Kidney (tissue), 14 donors: Measurements from ENCODE around the gene IFIT2. TPM values are rescaled to one million over a fixed set of nuclear protein-coding genes. Genes with fewer than 3 reads are reported as not detected.
"Not testable (repeated sequence)": the region's sequence is repeated elsewhere in the genome, so short reads cannot be mapped to it uniquely, and the experiment has no call there.

Experiments used
- DNase-seq, 5 donors: peaks; one replicate each; pipeline ENCODE4 v3.0.0-alpha.2; 2013 to 2020
- FAIRE-seq: peaks from 2 replicates; lab custom pipeline; 2012; peaks lifted over from hg19 to GRCh38; lab: Jason Lieb, UNC
- H3K27ac ChIP-seq, 2 donors: one replicate each; pipeline ENCODE4 v1.7.0; 2013; ENCODE audit warnings: low read depth in 2 of 2, low read length in 2 of 2, inconsistent platforms in 1 of 2
- H3K27me3 ChIP-seq: one replicate; pipeline ENCODE4 v1.7.1; 2013; ENCODE audit warnings: low read length, inconsistent platforms; ENCODE audit not compliant: control insufficient read depth, insufficient read depth
- H3K36me3 ChIP-seq, 3 donors: one replicate each; pipeline versions ENCODE4 v1.7.0 to v1.7.1; 2013; ENCODE audit warnings: low read length in 3 of 3, control low read depth in 1 of 3, inconsistent platforms in 1 of 3; ENCODE audit not compliant: insufficient read depth in 3 of 3, control insufficient read depth in 2 of 3
- H3K4me1 ChIP-seq, 3 donors: one replicate each; pipeline versions ENCODE4 v1.7.0 to v1.7.1; 2013; ENCODE audit warnings: low read length in 3 of 3, inconsistent platforms in 1 of 3, low read depth in 1 of 3; ENCODE audit not compliant: control insufficient read depth in 2 of 3, insufficient read depth in 2 of 3
- H3K4me3 ChIP-seq, 3 donors: one replicate each; pipeline versions ENCODE4 v1.7.0 to v1.8.1; 2013; ENCODE audit warnings: low read length in 3 of 3, control low read depth in 1 of 3, inconsistent platforms in 1 of 3
- H3K9ac ChIP-seq, 3 donors: one replicate each; pipeline versions ENCODE4 v1.7.0 to v1.7.1; 2013; ENCODE audit warnings: low read length in 3 of 3, control low read depth in 1 of 3, inconsistent platforms in 1 of 3
- H3K9me3 ChIP-seq, 3 donors: one replicate each; pipeline versions ENCODE4 v1.7.0 to v1.7.1; 2013; ENCODE audit warnings: low read length in 3 of 3, control low read depth in 1 of 3, inconsistent platforms in 1 of 3; ENCODE audit not compliant: control insufficient read depth in 2 of 3, insufficient read depth in 1 of 3
- CTCF ChIP-seq: IDR thresholded peaks from 3 replicates; pipeline ENCODE4 v1.5.1; 2012; ENCODE audit warnings: mild to moderate bottlenecking, moderate library complexity, borderline replicate concordance; ENCODE audit not compliant: insufficient read depth; ENCODE audit errors: extremely low read depth
- intact Hi-C: fragments of 100-400 bp; cut with DNase I; formaldehyde crosslinking; loops from one replicate; pipeline ENCODE4 v1.11.1; 2022
- polyA plus RNA-seq: library from polyadenylated mRNA; stranded (reverse); fragments of 350-450 nt; fragmentation: Illumina TruSeq; extraction: RNeasy Lipid Tissue Mini Kit (QIAGEN cat#74804); gene quantifications from one replicate; pipeline ENCODE4 v1.2.3, GENCODE V29; 2014; ENCODE audit warnings: low read depth, low replicate concordance; ENCODE audit not compliant: insufficient read depth
- total RNA-seq: library from RNA; stranded (reverse); fragmentation: NEBNext Ultra II Directional; extraction: Animal tissue kit (Norgen Biotek cat#: 25700); gene quantifications from one replicate; pipeline ENCODE4 v1.2.1, GENCODE V29; 2021
- donor health status: control.
- donor health status: control.
- donor health status: control.
- donor health status: control.
- donor health status: control.
- donor health status: DM: yes; HTN: yes; CAD: no.
- donor health status: Normal renal cell carcinoma (clear cell type).

Gene IFIT2
- total and polyA plus RNA-seq, 2 donors from 2014 or later: 6.9 to 12.2 TPM

DNA sequence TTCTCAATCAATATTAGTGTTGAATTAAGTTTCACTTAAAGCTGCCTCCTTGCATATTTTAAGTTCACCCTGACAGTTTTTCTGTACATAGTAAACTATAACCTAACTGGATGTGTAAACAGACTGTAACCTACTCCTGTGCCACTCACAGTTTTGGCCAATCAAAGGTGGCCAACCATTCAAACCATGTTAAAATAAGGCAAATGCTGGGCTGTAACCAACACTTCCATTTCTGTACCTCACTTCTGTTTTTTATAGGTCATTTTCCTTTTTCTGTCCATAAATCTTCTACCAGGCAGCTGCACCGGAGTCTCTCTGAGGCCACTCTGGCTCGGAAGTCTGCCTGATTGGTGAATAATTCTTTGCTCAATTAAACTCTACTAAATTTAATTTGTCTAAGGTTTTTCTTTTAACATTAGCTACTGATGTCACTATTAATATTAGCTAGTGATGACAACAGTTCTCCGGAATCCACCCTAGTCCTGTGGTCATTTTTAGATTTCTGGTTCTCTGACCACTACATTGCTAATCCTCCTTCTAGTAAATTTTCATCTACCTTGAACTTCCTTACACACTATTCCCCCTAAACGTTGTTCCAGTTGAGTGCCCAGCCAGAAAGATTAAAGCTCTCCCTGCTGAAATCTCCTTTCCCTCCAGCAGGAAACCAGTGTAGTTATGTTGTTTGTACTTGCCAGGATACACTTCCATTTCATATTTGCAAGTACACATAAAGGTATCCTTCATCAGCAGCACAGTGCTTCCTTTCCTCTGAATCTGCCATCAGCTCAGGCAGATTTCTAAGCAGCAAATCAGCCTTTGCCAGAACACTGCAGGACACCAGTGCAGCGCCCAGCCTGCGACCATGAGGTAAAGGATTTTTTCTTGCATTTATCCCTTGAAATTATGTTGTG, 18.6 kb upstream of the IFIT2 start:
- Histone ChIP-seq H3K9ac (peak overlapping the region; percentile 6 to 70 (median 61)), H3K27ac (peak overlapping the region; percentile 79 to 96), H3K36me3 (no peaks in the 10 kb centered on the region), H3K4me3 (peak overlapping the region; percentile 8 to 54 (median 49)), H3K9me3 (no peaks in the 10 kb centered on the region), H3K27me3 (no peaks in the 10 kb centered on the region), H3K4me1 (peaks cover 2 to 15% (median 13%) of the 10 kb centered on the region in 3 donors)
- FAIRE-seq (no peak), DNase-seq (peak in 3 of 5 donors; percentile 35 to 79 (median 76))
- intact Hi-C loops: no loop called here
- no peak for TF ChIP-seq CTCF

DNA sequence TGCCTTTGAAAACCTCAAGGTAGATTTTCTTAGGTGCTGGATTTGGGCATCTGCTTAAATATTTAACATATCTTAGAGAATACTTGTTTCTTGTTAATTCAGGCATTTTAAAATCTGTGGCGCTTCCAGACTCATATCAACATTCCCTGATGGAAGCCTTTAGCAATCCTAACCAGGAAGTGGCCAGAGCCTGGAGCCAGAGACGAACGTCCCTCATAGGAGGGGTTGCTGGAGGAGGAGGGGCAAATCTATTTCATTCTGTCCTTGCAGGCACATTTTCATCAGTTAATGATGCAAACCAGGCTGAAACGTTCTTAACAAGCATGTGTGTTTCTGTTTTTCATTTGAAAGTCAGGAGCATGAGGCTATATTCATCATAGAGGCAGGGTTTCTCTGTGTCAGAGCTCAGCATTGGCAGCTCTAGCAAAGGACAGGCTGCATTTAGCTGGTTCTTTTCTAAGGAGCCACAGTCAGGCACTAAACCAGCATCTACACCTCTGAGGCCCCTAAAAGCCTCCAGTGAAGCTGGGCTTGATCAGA, 17.8 kb upstream of the IFIT2 start:
- intact Hi-C loops: no loop called here
- FAIRE-seq: no peak
- peak overlapping the region; percentile 79 to 96 for H3K27ac ChIP-seq
- peaks cover 2 to 13% (median 10%) of the 10 kb centered on the region in 3 donors for H3K4me1 ChIP-seq
- peak; percentile 67 to 91 (median 85) for DNase-seq
- TF ChIP-seq CTCF: no peak
- H3K27me3 ChIP-seq: no peaks in the 10 kb centered on the region
- H3K4me3 ChIP-seq: peak overlapping the region; percentile 8 to 54 (median 49)
- peak overlapping the region; percentile 6 to 70 (median 61) for H3K9ac ChIP-seq
- no peaks in the 10 kb centered on the region for H3K9me3 ChIP-seq
- no peaks in the 10 kb centered on the region for H3K36me3 ChIP-seq

- H3K27me3 ChIP-seq, H3K4me3 ChIP-seq, H3K9me3 ChIP-seq, DNase-seq, H3K9ac ChIP-seq, intact Hi-C loops, H3K36me3 ChIP-seq, FAIRE-seq: not testable (repeated sequence)
- H3K27ac ChIP-seq: peak overlapping the region in 1 of 2 donors; percentile 35
- peaks cover 2 to 13% (median 9%) of the 10 kb centered on the region in 3 donors for H3K4me1 ChIP-seq
Observed at GRCh38 chr10:89284711-89285110, 17.1 kb upstream of the IFIT2 start.

DNA sequence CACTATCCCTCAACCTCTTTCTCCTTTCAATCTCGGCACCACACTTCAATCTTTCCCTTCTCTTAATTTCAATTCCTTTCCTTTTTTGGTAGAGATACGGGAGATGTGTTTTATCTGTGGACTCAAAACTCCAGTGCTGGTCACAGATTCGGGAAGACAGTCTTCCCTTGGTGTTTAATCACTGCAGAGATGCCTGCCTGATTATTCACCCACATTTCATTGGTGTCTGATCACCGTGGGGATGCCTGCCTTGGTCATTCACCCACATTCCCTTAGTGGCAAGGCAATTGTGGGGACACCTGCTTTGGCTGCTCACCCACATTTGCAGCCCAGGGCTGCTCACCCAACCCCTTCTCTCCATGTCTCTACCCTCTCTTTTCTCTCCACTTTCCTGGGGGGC, 16.5 kb upstream of the IFIT2 start:
- H3K4me3 ChIP-seq, DNase-seq, H3K9ac ChIP-seq, H3K27me3 ChIP-seq, H3K9me3 ChIP-seq, H3K36me3 ChIP-seq, FAIRE-seq, H3K27ac ChIP-seq, intact Hi-C loops: not testable (repeated sequence)
- peaks cover 2 to 13% (median 9%) of the 10 kb centered on the region in 3 donors for H3K4me1 ChIP-seq
